GM18951 (cell line): ENCODE measurements around the gene PPP1R12B.
"Not testable (repeated sequence)": the region's sequence is repeated elsewhere in the genome, so short reads cannot be mapped to it uniquely, and the experiment has no call there.

ENCODE experiments used
- POLR2A ChIP-seq: IDR thresholded peaks from 4 replicates; pipeline ENCODE4 v1.6.1; 2011; ENCODE audit warnings: mild to moderate bottlenecking; ENCODE audit not compliant: insufficient read length, insufficient read depth; ENCODE audit errors: extremely low read depth
- in situ Hi-C: fragments of 300-500 bp; cut with MboI; formaldehyde crosslinking; loops from one replicate; pipeline ENCODE4 v1.12.0; 2022; ENCODE audit warnings: low sequenced_read_pairs, mixed read lengths, inconsistent platforms; ENCODE audit not compliant: unreplicated experiment

Gene PPP1R12B

GRCh38 chr1:202317941-202318925 lies 30.3 kb upstream of the PPP1R12B start:
- in situ Hi-C loops, result no loop called here
- TF ChIP-seq POLR2A, result no peak

GRCh38 chr1:202319381-202320080 lies 29.0 kb upstream of the PPP1R12B start:
- no peak for TF ChIP-seq POLR2A
- in situ Hi-C loops, result loop anchor here (10.0 kb wide), 1 partner anchor 115 kb away; no protein-coding TSS in a partner anchor

- in situ Hi-C loops, result loop anchor here (10.0 kb wide), 1 partner anchor 115 kb away; no protein-coding TSS in a partner anchor
- no peak for TF ChIP-seq POLR2A
Observed at GRCh38 chr1:202320081-202320405, 28.5 kb upstream of the PPP1R12B start.

- no peak for TF ChIP-seq POLR2A
- in situ Hi-C loops, result loop anchor here (10.0 kb wide), 1 partner anchor 119 kb away; no protein-coding TSS in a partner anchor
Observed at GRCh38 chr1:202323731-202324130, 24.8 kb upstream of the PPP1R12B start.

GRCh38 chr1:202324646-202325045 lies 23.9 kb upstream of the PPP1R12B start:
- TF ChIP-seq POLR2A, result no peak
- in situ Hi-C loops, result loop anchor here (10.0 kb wide), 1 partner anchor 120 kb away; no protein-coding TSS in a partner anchor

GRCh38 chr1:202329891-202330290 lies 18.6 kb upstream of the PPP1R12B start:
- TF ChIP-seq POLR2A, result no peak
- in situ Hi-C loops, result loop anchor here (10.0 kb wide), 1 partner anchor 125 kb away; no protein-coding TSS in a partner anchor

- TF ChIP-seq POLR2A, result no peak
- in situ Hi-C loops, result no loop called here
Observed at GRCh38 chr1:202333861-202334260, 14.6 kb upstream of the PPP1R12B start.

GRCh38 chr1:202343652-202344349 lies 4.7 kb upstream of the PPP1R12B start:
- in situ Hi-C loops, result no loop called here
- no peak for TF ChIP-seq POLR2A

GRCh38 chr1:202348005-202348508 lies 442 bp upstream of the PPP1R12B start:
- no peak for TF ChIP-seq POLR2A
- in situ Hi-C loops, result no loop called here

- TF ChIP-seq POLR2A, result no peak
- in situ Hi-C loops, result no loop called here
Observed at GRCh38 chr1:202349206-202349928, 868 bp downstream of the PPP1R12B start.

GRCh38 chr1:202351725-202352124 lies 3.2 kb downstream of the PPP1R12B start:
- in situ Hi-C loops, result no loop called here
- no peak for TF ChIP-seq POLR2A

- in situ Hi-C loops, result not testable (repeated sequence)
Observed at GRCh38 chr1:202352583-202353197, 4.2 kb downstream of the PPP1R12B start.
